Central memory CD8-positive, alpha-beta T cell (primary cell): ENCODE results near the gene NNAT.
A peak's percentile ranks its signal among the peaks of the same experiment; 100 is the strongest.
"Not testable (repeated sequence)": the region's sequence is repeated elsewhere in the genome, so short reads cannot be mapped to it uniquely, and the experiment has no call there.

ENCODE experiments used
- ATAC-seq: fragments of 150-1000 bp; cut with Tn5 transposase; replicated peaks from 2 replicates; pipeline ENCODE4 v1.10.0; 2022; ENCODE audit warnings: mild to moderate bottlenecking, moderate FRiP score, moderate number of reproducible peaks; ENCODE audit not compliant: poor library complexity, severe bottlenecking; ENCODE audit errors: extremely low read depth
- DNase-seq, 2 donors: peaks; one replicate each; pipeline ENCODE4 v3.0.0; 2021; ENCODE audit warnings: low spot score in 2 of 2
- H3K27ac Mint-ChIP-seq: one replicate; pipeline ENCODE4 v1.8.0; 2022; ENCODE audit warnings: low read depth, mild to moderate bottlenecking, moderate library complexity, mixed read lengths
- H3K27me3 Mint-ChIP-seq: one replicate; pipeline ENCODE4 v1.8.0; 2022; ENCODE audit warnings: mixed read lengths
- H3K36me3 Mint-ChIP-seq: one replicate; pipeline ENCODE4 v1.8.0; 2022; ENCODE audit warnings: mild to moderate bottlenecking, moderate library complexity, mixed read lengths; ENCODE audit not compliant: insufficient read depth
- H3K4me1 Mint-ChIP-seq: one replicate; pipeline ENCODE4 v1.8.0; 2022; ENCODE audit warnings: mixed read lengths
- H3K4me3 Mint-ChIP-seq: one replicate; pipeline ENCODE4 v1.8.0; 2022; ENCODE audit warnings: mild to moderate bottlenecking, moderate library complexity, mixed read lengths
- H3K9me3 Mint-ChIP-seq: one replicate; pipeline ENCODE4 v1.8.0; 2022; ENCODE audit warnings: mixed read lengths

Gene NNAT

GRCh38 chr20:37486209-37486608, 34.8 kb upstream of the NNAT start:
- H3K27me3 Mint-ChIP-seq: peaks cover 21% of the 10 kb centered on the region
- not testable (repeated sequence) for H3K9me3 Mint-ChIP-seq, H3K27ac Mint-ChIP-seq, H3K36me3 Mint-ChIP-seq, DNase-seq, ATAC-seq, H3K4me1 Mint-ChIP-seq, H3K4me3 Mint-ChIP-seq

GRCh38 chr20:37490663-37491350, 30.2 kb upstream of the NNAT start:
- H3K4me3 Mint-ChIP-seq: no peak overlapping the region
- peaks cover 2% of the 10 kb centered on the region for H3K36me3 Mint-ChIP-seq
- H3K27ac Mint-ChIP-seq: peak overlapping the region; percentile 58
- H3K4me1 Mint-ChIP-seq: peaks cover 5% of the 10 kb centered on the region
- DNase-seq (no peak), ATAC-seq (no peak)
- no peaks in the 10 kb centered on the region for H3K9me3 Mint-ChIP-seq
- peaks cover 7% of the 10 kb centered on the region for H3K27me3 Mint-ChIP-seq

- H3K4me1 Mint-ChIP-seq: peaks cover 5% of the 10 kb centered on the region
- DNase-seq: no peak
- H3K27ac Mint-ChIP-seq: no peak overlapping the region
- H3K9me3 Mint-ChIP-seq: no peaks in the 10 kb centered on the region
- H3K27me3 Mint-ChIP-seq: peaks cover 7% of the 10 kb centered on the region
- ATAC-seq: no peak
- H3K4me3 Mint-ChIP-seq: no peak overlapping the region
- peaks cover 2% of the 10 kb centered on the region for H3K36me3 Mint-ChIP-seq
These were observed 28.9 kb upstream of the NNAT start for GRCh38 chr20:37492096-37492625.

GRCh38 chr20:37492945-37493344, 28.1 kb upstream of the NNAT start:
- no peak for DNase-seq
- Mint-ChIP-seq H3K9me3 (no peaks in the 10 kb centered on the region), H3K4me3 (no peak overlapping the region), H3K27ac (no peak overlapping the region), H3K27me3 (peaks cover 7% of the 10 kb centered on the region), H3K36me3 (peaks cover 2% of the 10 kb centered on the region), H3K4me1 (peaks cover 5% of the 10 kb centered on the region)
- ATAC-seq: no peak

- no peaks in the 10 kb centered on the region for H3K9me3 Mint-ChIP-seq
- ATAC-seq: no peak
- no peak for DNase-seq
- no peak overlapping the region for H3K27ac Mint-ChIP-seq
- H3K4me1 Mint-ChIP-seq: peaks cover 5% of the 10 kb centered on the region
- no peak overlapping the region for H3K4me3 Mint-ChIP-seq
- peaks cover 7% of the 10 kb centered on the region for H3K36me3 Mint-ChIP-seq
- H3K27me3 Mint-ChIP-seq: peaks cover 7% of the 10 kb centered on the region
These were observed 26.7 kb upstream of the NNAT start for GRCh38 chr20:37494301-37494700.

- H3K4me1 Mint-ChIP-seq: peaks cover 5% of the 10 kb centered on the region
- H3K9me3 Mint-ChIP-seq: no peaks in the 10 kb centered on the region
- H3K27me3 Mint-ChIP-seq: peaks cover 7% of the 10 kb centered on the region
- DNase-seq (no peak), ATAC-seq (no peak)
- H3K36me3 Mint-ChIP-seq: peaks cover 7% of the 10 kb centered on the region
- H3K27ac Mint-ChIP-seq: no peak overlapping the region
- no peak overlapping the region for H3K4me3 Mint-ChIP-seq
These were observed 26.3 kb upstream of the NNAT start for GRCh38 chr20:37494796-37495195.

- ATAC-seq (no peak), DNase-seq (no peak)
- H3K4me1 Mint-ChIP-seq: no peaks in the 10 kb centered on the region
- no peaks in the 10 kb centered on the region for H3K9me3 Mint-ChIP-seq
- no peak overlapping the region for H3K4me3 Mint-ChIP-seq
- H3K36me3 Mint-ChIP-seq: peaks cover 7% of the 10 kb centered on the region
- H3K27ac Mint-ChIP-seq: no peak overlapping the region
- no peaks in the 10 kb centered on the region for H3K27me3 Mint-ChIP-seq
These were observed 22.9 kb upstream of the NNAT start for GRCh38 chr20:37498066-37498665.

- Mint-ChIP-seq H3K27ac (no peak overlapping the region), H3K4me1 (no peaks in the 10 kb centered on the region), H3K9me3 (no peaks in the 10 kb centered on the region), H3K4me3 (no peak overlapping the region), H3K27me3 (no peaks in the 10 kb centered on the region), H3K36me3 (peaks cover 5% of the 10 kb centered on the region)
- no peak for DNase-seq
- ATAC-seq: no peak
These were observed 20.7 kb upstream of the NNAT start for GRCh38 chr20:37500311-37500710.

GRCh38 chr20:37501940-37502339, 19.1 kb upstream of the NNAT start:
- ATAC-seq: no peak
- Mint-ChIP-seq H3K4me3 (no peak overlapping the region), H3K27me3 (no peaks in the 10 kb centered on the region), H3K27ac (no peak overlapping the region), H3K36me3 (peaks cover 5% of the 10 kb centered on the region), H3K4me1 (no peaks in the 10 kb centered on the region), H3K9me3 (no peaks in the 10 kb centered on the region)
- DNase-seq: no peak

- DNase-seq (no peak), ATAC-seq (no peak)
- H3K4me1 Mint-ChIP-seq: no peaks in the 10 kb centered on the region
- H3K36me3 Mint-ChIP-seq: peaks cover 5% of the 10 kb centered on the region
- no peak overlapping the region for H3K4me3 Mint-ChIP-seq
- no peaks in the 10 kb centered on the region for H3K9me3 Mint-ChIP-seq
- H3K27ac Mint-ChIP-seq: no peak overlapping the region
- no peaks in the 10 kb centered on the region for H3K27me3 Mint-ChIP-seq
These were observed 18.4 kb upstream of the NNAT start for GRCh38 chr20:37502654-37503053.

- no peak for ATAC-seq
- peaks cover 5% of the 10 kb centered on the region for H3K36me3 Mint-ChIP-seq
These were observed 17.7 kb upstream of the NNAT start for GRCh38 chr20:37503256-37503927.

GRCh38 chr20:37504404-37505096, 16.5 kb upstream of the NNAT start:
- H3K4me1 Mint-ChIP-seq: no peaks in the 10 kb centered on the region
- ATAC-seq (no peak), DNase-seq (no peak)
- no peaks in the 10 kb centered on the region for H3K9me3 Mint-ChIP-seq
- no peaks in the 10 kb centered on the region for H3K27me3 Mint-ChIP-seq
- no peak overlapping the region for H3K4me3 Mint-ChIP-seq
- peaks cover 2% of the 10 kb centered on the region for H3K36me3 Mint-ChIP-seq
- no peak overlapping the region for H3K27ac Mint-ChIP-seq

More at GRCh38 chr20:37503256-37503927, 17.7 kb upstream of the NNAT start:
- no peak overlapping the region for H3K27ac Mint-ChIP-seq
- H3K27me3 Mint-ChIP-seq: no peaks in the 10 kb centered on the region
- H3K4me3 Mint-ChIP-seq: no peak overlapping the region
- H3K4me1 Mint-ChIP-seq: no peaks in the 10 kb centered on the region
- no peak for DNase-seq
- H3K9me3 Mint-ChIP-seq: no peaks in the 10 kb centered on the region
